ENCODE data around the gene GRM8.

The GRM8 gene

GRCh38 chr7:126805351-126805750 lies 447.4 kb downstream of the GRM8 start:
- Histone ChIP-seq H3K4me2 (ENCODE audit: insufficient read depth, low read length) (no peak overlapping the region), H3K79me2 (ENCODE audit: insufficient read depth, low read length) (no peaks in the 10 kb centered on the region), H4K20me1 (ENCODE audit: insufficient read depth, low read length) (no peaks in the 10 kb centered on the region), H3K27me3 (ENCODE audit: insufficient read depth, low read length, poor library complexity) (no peaks in the 10 kb centered on the region), H3K4me3 (ENCODE audit: low read depth in 1 of 2, low read length in 2 of 2) (no peak overlapping the region), H3K9me3 (ENCODE audit: insufficient read depth, low read length, severe bottlenecking) (no peaks in the 10 kb centered on the region), H3K36me3 (ENCODE audit: insufficient read depth, low read length) (no peaks in the 10 kb centered on the region), H3K9ac (ENCODE audit: low read depth, low read length) (no peak overlapping the region), H2AFZ (ENCODE audit: low read depth, low read length) (no peak overlapping the region), H3K27ac (ENCODE audit: low read length) (no peak overlapping the region), H3K4me1 (ENCODE audit: insufficient read depth, low read length) (no peaks in the 10 kb centered on the region)
- no peak for TF ChIP-seq CTCF (IDR thresholded peaks at IDR 0.05; ENCODE audit: borderline replicate concordance, extremely low read depth, low read length, poor library complexity, severe bottlenecking)
- TF ChIP-seq EZH2 (IDR thresholded peaks at IDR 0.05; ENCODE audit: borderline replicate concordance, low read depth, low read length, severe bottlenecking), result no peak
- DNase-seq (no peak), ATAC-seq (ENCODE audit: insufficient read depth, low read depth) (no peak)

GRCh38 chr7:126804604-126805003 lies 448.1 kb downstream of the GRM8 start:
- Histone ChIP-seq H3K27me3 (ENCODE audit: insufficient read depth, low read length, poor library complexity) (no peaks in the 10 kb centered on the region), H3K9ac (ENCODE audit: low read depth, low read length) (no peak overlapping the region), H3K4me3 (ENCODE audit: low read depth in 1 of 2, low read length in 2 of 2) (no peak overlapping the region), H3K27ac (ENCODE audit: low read length) (no peak overlapping the region), H2AFZ (ENCODE audit: low read depth, low read length) (no peak overlapping the region), H4K20me1 (ENCODE audit: insufficient read depth, low read length) (no peaks in the 10 kb centered on the region), H3K9me3 (ENCODE audit: insufficient read depth, low read length, severe bottlenecking) (no peaks in the 10 kb centered on the region), H3K36me3 (ENCODE audit: insufficient read depth, low read length) (no peaks in the 10 kb centered on the region), H3K4me1 (ENCODE audit: insufficient read depth, low read length) (no peaks in the 10 kb centered on the region), H3K4me2 (ENCODE audit: insufficient read depth, low read length) (no peak overlapping the region), H3K79me2 (ENCODE audit: insufficient read depth, low read length) (no peaks in the 10 kb centered on the region)
- DNase-seq (no peak), ATAC-seq (ENCODE audit: insufficient read depth, low read depth) (no peak)
- TF ChIP-seq EZH2 (IDR thresholded peaks at IDR 0.05; ENCODE audit: borderline replicate concordance, low read depth, low read length, severe bottlenecking), result no peak
- no peak for TF ChIP-seq CTCF (IDR thresholded peaks at IDR 0.05; ENCODE audit: borderline replicate concordance, extremely low read depth, low read length, poor library complexity, severe bottlenecking)

GRCh38 chr7:126803990-126804389 lies 448.8 kb downstream of the GRM8 start:
- H3K9me3 ChIP-seq (ENCODE audit: insufficient read depth, low read length, severe bottlenecking), result no peaks in the 10 kb centered on the region
- no peak overlapping the region for H2AFZ ChIP-seq (ENCODE audit: low read depth, low read length)
- no peak for ATAC-seq (ENCODE audit: insufficient read depth, low read depth)
- H3K9ac ChIP-seq (ENCODE audit: low read depth, low read length), result no peak overlapping the region
- no peaks in the 10 kb centered on the region for H3K79me2 ChIP-seq (ENCODE audit: insufficient read depth, low read length)
- DNase-seq, result no peak
- no peaks in the 10 kb centered on the region for H3K4me1 ChIP-seq (ENCODE audit: insufficient read depth, low read length)
- H3K4me3 ChIP-seq (ENCODE audit: low read depth in 1 of 2, low read length in 2 of 2), result no peak overlapping the region
- no peaks in the 10 kb centered on the region for H3K27me3 ChIP-seq (ENCODE audit: insufficient read depth, low read length, poor library complexity)
- no peaks in the 10 kb centered on the region for H3K36me3 ChIP-seq (ENCODE audit: insufficient read depth, low read length)
- no peak overlapping the region for H3K27ac ChIP-seq (ENCODE audit: low read length)
- H4K20me1 ChIP-seq (ENCODE audit: insufficient read depth, low read length), result no peaks in the 10 kb centered on the region
- H3K4me2 ChIP-seq (ENCODE audit: insufficient read depth, low read length), result no peak overlapping the region
- TF ChIP-seq CTCF (IDR thresholded peaks at IDR 0.05; ENCODE audit: borderline replicate concordance, extremely low read depth, low read length, poor library complexity, severe bottlenecking), result no peak
- TF ChIP-seq EZH2 (IDR thresholded peaks at IDR 0.05; ENCODE audit: borderline replicate concordance, low read depth, low read length, severe bottlenecking), result no peak

All from DND-41 (cell line).